ENCODE data around the gene NCS1.

DNA sequence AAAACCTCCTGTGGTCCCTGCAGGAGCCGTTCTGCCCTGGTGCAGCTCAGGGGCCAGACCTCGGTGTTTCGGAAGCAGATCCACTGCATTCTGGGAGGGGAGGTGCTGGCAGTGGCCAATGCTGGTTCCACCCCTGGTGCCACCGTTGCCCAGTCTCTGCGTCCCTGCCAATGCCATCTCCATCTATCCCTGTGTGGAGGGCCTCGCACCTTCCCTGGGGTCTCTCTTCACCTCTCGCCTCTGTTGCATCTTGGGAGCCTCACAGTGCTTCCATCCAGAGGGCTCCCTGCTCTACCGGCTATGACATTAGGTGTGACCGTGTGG, 15.3 kb downstream of the NCS1 start:
- TF ChIP-seq, protein P1, sequence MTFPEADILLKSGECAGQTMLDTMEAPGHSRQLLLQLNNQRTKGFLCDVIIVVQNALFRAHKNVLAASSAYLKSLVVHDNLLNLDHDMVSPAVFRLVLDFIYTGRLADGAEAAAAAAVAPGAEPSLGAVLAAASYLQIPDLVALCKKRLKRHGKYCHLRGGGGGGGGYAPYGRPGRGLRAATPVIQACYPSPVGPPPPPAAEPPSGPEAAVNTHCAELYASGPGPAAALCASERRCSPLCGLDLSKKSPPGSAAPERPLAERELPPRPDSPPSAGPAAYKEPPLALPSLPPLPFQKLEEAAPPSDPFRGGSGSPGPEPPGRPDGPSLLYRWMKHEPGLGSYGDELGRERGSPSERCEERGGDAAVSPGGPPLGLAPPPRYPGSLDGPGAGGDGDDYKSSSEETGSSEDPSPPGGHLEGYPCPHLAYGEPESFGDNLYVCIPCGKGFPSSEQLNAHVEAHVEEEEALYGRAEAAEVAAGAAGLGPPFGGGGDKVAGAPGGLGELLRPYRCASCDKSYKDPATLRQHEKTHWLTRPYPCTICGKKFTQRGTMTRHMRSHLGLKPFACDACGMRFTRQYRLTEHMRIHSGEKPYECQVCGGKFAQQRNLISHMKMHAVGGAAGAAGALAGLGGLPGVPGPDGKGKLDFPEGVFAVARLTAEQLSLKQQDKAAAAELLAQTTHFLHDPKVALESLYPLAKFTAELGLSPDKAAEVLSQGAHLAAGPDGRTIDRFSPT (tag by site-specific recombination; IDR thresholded peaks at IDR 0.05), result no peak
- TF ChIP-seq ZNF274 (IDR thresholded peaks at IDR 0.05; ENCODE audit: low read length) (no peak), ZNF274 (tag by site-specific recombination; IDR thresholded peaks at IDR 0.05; ENCODE audit: borderline replicate concordance) (no peak), ZNF776 (tag by site-specific recombination; IDR thresholded peaks at IDR 0.05; ENCODE audit: borderline replicate concordance) (no peak)
